Mesenteric fat pad (tissue), 1 donor: ENCODE data around the gene SMAD7. TPM values are rescaled to one million over a fixed set of nuclear protein-coding genes. Genes with fewer than 3 reads are reported as not detected.

ENCODE experiments used
- DNase-seq: peaks from one replicate; pipeline ENCODE4 v3.0.0-alpha.2; 2020; ENCODE audit warnings: low spot score
- total RNA-seq: library from RNA; stranded (reverse); fragmentation: NEBNext Ultra II Directional; extraction: Animal tissue kit (Norgen Biotek cat#: 25700); gene quantifications from one replicate; pipeline ENCODE4 v1.2.1, GENCODE V29; 2021
- donor health status: DM: yes; HTN: yes; CAD: no.

Gene SMAD7
- total RNA-seq, 1 donor from 2014 or later = 56.2 TPM

DNA sequence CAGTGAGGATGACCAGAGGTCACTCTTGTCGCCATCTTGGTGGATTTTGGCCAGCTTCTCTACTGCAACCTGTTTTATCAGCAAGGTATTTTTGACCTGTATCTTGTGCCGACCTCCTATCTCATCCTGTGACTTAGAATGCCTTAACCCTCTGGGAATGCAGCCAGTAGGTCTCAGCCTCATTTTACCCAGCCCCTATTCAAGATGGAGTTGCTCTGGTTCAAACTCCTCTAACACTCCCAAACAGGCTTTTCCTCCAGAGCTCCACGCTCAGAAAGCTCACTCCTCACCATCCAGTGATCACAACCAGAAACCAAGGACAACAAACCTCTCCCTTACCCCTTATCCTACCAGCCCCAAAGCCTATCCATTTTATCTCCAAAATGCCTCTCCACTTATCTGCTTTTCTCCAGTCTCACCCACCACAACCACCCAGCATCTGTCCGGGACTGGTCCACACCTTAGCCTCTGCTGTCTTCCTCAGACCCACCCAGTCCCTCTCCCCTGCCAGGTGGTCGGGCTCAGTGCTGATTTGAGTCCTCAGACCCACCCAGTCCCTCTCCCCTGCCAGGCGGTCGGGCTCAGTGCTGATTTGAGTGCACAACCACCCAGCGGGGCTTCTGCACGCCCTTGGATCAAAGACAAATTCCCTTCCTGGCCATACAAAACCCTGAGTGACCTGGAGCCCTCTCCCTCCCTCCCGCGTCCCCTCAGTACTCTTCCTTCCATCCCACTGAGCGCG is 11.7 kb upstream of the SMAD7 start:
- DNase-seq = no peak

DNA sequence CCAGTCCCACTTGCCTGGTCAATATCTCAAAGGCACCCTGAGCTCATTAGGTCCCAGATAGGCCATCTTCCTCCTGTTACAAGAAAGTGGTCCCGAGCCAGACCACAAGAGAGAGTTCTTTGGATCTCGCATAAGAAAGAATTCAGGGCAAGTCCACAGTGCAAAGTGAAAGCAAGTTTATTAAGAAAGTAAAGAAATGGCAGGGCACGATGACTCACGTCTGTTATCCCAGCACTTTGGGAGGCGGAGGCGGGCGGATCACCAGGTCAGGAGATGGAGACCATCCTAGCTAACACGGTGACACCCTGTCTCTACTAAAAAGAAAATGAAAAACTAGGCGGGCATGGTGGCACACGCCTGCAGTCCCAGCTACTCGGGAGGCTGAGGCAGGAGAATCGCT is 10.8 kb upstream of the SMAD7 start:
- no peak for DNase-seq

DNA sequence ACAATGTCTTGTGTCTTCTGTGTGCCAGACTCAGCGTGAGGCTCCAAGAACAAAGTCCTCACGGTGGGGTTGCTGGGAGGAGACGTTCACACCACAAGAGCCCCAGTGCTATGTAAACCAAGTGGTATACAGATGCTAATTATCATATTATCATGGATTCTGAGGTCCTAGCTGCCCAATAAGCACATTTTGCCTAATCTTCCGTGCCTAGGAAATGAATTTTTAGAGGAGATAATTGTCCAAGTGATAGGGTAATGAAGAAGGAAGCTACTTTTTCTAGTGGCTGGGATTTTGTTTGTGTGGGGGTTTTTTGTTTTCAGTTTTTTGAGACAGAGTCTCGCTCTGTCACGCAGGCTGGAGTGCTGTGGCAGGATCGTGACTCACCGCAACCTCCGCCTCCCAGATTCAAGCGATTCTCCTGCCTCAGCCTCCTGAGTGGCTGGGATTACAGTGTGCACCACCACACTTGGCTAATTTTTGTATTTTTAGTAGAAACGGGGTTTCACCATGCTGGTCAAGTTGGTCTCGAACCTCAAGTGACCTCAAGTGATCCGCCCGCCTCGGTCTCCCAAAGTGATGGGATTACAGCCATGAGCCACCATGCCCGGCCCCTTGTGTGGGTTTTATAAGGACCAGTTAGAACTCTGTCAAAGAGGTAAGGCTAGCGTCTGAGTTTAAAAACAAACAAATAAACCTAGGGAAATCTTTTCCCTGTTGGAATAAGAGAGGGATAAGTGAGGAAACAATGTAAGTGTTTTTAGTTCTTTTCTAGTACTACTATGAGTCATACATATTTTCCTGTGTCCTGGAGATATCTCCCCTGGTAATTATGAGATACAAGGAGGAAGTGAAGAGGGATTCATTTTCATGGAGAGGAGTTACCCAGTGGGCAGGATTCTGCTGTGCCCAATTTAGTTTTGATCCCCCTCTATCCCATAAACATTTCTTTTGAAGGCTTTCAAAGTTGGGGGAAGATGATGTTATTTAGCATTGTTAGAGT is 9.5 kb upstream of the SMAD7 start:
- no peak for DNase-seq

DNA sequence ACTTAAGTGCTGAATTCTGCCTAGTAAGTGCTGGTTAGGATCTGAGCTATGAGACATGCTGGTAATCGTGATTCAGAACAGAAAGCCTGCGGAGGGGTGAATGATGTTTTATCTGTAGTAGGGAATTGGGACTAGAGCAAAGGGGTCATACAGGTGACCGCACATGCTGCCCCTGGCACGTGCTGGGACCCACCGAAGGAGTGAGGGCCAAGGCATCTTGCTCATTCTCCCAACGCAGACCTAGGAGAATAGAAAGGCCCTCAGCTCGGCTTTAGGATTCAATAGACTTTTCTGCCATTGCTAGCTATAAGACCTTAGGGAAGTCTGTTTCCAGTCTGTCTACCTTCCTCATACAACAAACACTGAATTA is 8.8 kb upstream of the SMAD7 start:
- DNase-seq = no peak

DNA sequence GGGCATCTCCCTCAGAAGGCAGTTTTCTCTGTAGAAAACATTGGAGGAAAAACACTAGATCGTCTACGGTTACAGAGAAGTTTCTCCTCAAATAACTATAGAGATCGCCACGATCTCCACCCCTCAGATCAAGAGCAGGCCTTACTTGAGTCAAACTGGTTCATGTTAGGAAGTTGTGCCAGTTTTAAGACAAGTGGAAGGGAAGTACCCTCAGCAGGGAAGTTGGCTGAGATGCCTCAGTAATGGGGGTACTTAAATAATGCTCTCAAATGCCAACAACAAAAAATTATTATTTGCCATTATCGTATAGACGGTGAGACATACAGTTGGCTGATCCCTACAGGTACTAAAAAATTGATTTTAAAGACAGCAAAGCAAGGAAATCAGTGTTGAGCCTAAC is 8.2 kb upstream of the SMAD7 start:
- DNase-seq = no peak

GRCh38 chr18:48957616-48958015 is 6.9 kb upstream of the SMAD7 start:
- no peak for DNase-seq

- no peak for DNase-seq
Measured at GRCh38 chr18:48957136-48957535, 6.4 kb upstream of the SMAD7 start.

DNA sequence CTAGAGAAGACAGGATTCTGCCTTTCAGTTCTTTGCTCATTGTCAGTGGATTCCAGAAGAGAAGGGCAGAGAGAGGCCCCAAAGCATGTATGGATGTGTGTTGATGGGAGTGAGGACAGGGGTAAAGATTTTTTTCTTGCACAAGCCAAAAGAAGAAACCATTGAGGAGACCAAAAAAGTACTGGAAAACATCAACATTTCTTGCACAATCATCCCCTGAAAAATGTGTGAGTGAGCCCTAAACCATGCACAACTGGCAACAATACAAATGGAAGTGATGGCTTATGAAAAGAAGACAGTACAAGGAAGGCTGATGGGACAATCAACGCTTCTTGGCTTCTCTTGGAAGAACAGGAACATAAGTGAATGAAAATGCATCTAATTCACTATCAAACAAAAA is 5.6 kb upstream of the SMAD7 start:
- no peak for DNase-seq

DNA sequence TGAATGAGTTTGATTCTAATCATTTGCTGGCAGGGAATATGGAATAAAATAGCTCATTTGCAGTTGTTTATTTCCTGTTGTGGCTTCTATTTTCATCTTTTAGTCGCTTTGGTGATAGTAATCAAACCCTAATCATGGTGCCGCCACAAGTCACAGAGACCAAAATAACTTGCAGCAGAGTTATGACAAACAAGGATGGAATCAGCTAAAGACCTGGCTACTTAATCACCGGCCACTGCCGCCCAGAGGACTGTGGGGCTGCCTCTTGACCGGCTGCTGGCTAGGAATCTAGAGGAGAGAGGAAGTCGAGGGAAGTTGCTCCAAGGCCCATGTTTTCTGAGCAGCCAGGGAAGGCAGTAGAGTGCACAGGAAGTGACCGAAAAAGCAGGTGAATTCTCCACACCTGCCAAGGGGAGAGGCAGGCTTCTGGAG is 5.1 kb upstream of the SMAD7 start:
- DNase-seq = no peak

DNA sequence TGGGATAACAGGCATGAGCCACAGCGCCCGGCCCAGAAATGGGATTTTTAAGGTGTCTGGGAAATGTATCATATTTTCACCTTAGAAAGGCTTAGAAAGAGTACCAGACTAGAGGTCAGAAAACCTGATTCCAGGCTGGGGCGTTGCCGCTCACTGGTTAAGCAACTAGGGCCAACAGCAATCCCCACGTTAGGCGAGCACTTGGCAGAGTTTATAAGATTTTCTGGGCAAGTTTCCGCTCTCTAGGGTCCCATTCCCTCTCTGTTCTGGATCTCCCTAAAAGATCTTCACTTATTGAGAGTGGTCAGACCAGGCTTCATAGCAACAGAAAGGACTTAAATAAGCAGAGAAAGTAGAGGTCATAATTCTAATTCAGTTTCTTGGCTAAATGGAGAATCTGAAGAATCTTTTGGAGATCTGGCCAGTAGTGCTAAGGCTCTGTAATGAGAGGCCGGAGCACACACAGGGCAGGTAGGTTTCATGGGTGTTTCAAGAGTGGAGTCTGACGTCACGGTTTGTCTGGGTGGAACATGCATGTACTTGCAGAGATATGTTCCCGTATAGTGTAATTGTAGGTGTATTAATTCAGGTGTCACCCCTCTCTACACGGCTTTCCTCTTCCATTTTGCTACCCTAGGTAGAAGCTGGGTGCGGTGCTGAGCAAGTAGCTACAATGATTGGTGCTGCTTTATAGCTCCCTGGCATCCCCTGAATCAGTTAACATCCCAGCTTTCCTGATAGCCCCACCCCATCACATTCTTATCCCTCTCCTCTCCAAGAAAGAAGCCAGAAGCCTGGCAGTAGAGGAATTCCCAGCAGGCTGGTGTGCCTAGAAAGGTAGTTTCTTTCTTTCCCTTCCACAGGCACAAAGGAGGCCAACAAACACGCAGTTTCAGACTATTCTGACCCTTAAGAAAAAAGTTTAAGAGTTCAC is 4.4 kb upstream of the SMAD7 start:
- no peak for DNase-seq

DNA sequence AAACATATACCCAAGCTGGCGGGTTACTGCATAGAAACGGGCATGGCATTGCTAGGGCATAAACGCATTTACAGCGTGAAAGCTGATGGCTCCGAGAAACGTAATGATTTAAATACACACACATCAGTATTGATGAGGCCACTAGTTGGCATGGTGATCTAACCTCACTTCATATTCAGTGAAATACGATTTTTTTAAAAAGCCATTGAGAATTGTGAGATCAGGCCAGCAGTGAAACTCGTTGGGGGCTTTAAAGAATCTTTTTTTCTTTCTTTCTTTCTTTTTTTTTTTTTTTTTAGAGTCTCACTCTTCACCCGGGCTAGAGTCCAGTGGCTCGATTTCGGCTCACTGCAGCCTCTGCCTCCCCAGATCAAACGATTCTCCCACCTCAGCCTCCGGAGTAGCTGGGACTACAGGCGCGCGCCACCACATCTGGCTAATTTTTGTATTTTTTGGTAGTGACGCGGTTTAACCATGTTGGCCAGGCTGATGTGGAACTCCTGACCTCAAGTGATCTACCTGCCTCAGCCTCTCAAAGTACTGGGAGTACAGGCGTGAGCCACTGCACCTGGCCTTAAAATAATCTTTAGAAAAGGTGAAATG is 2.4 kb upstream of the SMAD7 start:
- DNase-seq = no peak

DNA sequence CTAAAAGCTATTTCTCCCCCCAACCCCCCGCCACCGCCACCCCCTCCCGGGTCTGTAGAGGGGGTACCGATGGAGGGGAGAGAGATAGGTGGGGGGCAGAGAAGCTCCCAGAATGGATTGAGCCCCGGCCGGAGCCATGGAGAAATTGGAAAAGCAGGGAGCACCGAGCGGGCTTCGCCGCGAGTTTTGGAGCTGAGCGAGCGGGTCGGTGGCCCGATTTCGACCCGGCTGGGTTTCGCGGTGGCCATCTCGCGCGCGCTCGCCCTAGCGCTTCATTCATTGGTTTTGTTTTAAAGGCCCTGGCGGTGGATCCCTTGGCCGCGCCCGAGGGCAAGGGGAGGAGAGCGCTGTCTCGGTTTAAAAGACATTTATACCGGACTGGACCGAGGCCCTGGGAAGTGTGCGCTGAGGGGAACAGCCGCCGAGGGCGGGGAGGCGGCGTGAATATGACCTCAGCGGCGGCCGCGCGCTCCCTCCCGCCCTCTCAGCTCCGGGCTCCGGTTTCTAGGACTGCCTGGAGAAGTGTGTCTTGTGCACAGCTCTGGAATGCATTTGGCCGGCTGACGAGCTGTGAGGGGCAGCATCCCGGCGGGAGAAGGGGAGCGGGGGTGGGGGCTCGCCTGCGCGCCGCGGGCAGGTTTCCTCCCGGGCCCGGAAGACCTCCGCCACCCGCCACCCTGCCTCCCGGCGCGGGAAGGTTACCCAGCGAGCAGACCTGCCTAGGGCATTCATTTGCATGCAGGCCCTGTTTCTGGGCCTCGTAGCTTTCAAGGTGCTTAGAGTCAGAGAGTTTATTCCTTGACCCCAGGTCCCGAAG is 1.7 kb upstream of the SMAD7 start:
- DNase-seq = no peak

- peak; percentile 95 for DNase-seq
Measured at GRCh38 chr18:48951448-48952286, 902 bp upstream of the SMAD7 start.

GRCh38 chr18:48949606-48950535 is 894 bp downstream of the SMAD7 start:
- DNase-seq = no peak

DNA sequence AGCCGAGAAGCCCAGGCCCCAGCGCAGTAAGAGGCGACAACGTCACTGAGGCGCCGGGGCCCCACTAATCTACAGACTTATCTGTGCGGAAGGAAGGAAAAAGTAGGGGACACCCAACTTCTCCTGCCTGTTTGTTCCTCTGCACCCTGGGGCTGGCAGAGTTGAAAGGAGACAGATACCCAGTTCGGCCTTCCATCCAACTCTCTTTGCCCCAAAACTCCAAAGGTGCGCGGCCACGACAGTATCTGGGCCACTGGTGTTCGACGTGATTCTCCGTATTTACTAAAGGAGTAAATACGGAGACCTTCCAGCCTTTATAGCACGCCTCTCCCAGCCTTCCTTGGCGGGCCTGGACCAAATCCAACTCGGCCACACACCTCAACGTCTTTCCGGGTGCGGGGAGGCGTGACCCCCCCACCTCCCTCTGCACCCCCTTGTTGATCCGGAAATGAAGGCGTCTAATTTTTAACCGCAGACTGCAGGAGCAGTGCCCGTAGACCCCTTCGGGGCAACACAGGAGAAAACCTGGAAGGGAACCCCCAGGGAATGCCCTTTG is 1.6 kb downstream of the SMAD7 start:
- DNase-seq = no peak

DNA sequence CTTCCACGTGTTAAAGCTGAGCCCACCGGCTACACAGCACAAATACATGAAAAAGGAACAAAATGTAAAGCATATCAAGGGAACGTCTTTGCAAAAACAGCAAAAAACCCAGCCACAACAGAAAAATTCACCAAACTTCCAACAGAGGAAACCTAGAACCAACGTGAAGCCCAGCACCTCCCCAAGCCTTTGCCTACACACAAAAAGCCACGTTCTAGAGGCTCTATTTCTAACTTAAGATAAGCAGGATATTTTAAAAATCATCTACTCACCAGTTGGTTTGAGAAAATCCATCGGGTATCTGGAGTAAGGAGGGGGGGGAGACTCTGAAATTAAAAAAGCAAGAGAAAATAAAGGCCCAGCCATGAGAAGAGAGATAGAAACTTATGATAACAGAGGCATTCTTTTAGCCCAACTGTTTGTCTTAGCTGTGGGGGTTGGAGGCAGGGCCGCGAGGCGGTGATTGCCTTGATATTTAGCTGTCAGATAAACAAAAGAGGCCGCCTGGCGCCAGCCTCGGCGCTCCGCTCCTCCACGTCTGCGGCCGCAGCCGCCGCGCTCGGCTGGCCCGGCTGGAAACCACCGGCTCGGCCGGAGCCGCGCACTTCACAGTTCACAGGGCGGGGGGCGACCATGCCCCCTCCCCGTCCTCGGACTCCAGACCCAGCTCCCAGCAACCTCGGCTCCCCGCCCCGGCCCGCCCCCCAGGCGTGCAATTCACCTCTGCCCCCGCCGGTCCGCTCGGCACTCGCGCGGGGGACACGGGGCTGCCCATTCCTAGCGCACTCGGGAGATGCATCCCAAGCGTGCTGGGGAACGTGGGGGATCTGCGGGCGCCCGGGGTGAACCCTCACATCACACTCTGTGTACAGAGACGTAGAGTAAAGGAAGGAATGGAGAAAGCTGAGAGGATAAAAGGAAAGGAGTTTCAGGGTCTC is 2.4 kb downstream of the SMAD7 start:
- no peak for DNase-seq
